ENCODE results near the gene INTS14.
A peak's percentile ranks its signal among the peaks of the same experiment; 100 is the strongest.

The INTS14 gene

GRCh38 chr15:65610871-65611718 lies at the start of gene INTS14:
Gene INTS14 (minus strand): TSS chr15:65611131. CDS start chr15:65607380, 3,751 bp downstream.
- DNase-seq: peak; percentile 97

GRCh38 chr15:65659502-65660052 lies 48.6 kb upstream of the INTS14 start:
- no peak for DNase-seq

DNA sequence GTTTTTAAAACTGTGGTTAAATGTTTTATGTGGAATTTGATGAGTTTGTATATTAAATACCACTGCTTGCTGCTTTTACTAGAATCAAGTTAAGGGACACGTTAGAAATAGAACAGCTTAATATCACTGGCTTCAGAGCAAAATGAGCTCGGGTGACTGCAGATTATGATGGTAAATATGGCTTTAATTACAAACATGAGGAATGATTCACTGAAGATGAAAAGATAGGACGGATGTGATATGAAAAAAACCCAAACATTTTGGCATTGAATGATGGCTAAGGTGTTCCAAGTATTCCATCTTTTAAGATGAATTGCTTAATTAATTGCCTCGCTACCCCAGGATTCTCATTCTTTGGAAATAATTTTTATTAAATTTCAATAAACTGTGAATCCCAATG lies 44.5 kb upstream of the INTS14 start:
- DNase-seq: no peak

DNA sequence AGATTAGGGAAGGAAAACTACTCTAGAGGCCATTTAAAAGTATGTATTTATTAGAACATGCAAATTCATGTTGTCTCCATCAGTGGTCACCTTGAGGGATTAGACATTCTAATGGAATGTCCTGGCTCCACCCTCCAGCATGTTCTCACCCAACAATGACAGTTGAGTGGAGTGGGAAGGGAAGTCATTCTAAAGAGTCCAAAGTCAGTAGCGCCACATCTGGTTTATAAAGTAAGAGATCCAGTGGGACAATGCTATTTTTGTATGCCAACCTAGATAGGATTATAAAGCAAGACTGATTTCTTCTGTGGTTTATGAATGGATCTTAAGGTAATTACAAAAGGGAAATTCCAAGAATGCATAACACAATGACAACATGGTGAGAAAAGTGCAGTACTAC lies 44.1 kb upstream of the INTS14 start:
- DNase-seq: no peak

GRCh38 chr15:65653801-65654521 lies 43.0 kb upstream of the INTS14 start:
- no peak for DNase-seq

DNA sequence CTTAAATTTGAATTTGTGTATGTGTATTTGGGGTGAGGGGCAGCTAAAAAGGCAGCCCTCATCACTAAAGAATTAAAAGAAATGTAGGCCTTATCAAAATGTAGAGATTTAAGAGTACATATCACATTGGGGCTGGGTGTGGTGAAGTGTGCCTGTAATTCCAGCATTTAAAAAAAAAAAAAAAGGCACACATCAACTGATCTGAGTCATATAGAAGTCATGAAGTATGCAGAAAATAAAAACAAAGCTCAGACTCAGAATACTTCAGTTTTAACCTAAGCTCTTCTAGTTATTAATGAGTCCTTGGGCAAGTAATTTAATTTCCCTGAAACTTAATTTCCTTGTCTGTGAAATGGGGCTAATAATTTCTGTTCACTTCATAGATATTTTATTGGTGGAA lies 42.4 kb upstream of the INTS14 start:
- DNase-seq: no peak

DNA sequence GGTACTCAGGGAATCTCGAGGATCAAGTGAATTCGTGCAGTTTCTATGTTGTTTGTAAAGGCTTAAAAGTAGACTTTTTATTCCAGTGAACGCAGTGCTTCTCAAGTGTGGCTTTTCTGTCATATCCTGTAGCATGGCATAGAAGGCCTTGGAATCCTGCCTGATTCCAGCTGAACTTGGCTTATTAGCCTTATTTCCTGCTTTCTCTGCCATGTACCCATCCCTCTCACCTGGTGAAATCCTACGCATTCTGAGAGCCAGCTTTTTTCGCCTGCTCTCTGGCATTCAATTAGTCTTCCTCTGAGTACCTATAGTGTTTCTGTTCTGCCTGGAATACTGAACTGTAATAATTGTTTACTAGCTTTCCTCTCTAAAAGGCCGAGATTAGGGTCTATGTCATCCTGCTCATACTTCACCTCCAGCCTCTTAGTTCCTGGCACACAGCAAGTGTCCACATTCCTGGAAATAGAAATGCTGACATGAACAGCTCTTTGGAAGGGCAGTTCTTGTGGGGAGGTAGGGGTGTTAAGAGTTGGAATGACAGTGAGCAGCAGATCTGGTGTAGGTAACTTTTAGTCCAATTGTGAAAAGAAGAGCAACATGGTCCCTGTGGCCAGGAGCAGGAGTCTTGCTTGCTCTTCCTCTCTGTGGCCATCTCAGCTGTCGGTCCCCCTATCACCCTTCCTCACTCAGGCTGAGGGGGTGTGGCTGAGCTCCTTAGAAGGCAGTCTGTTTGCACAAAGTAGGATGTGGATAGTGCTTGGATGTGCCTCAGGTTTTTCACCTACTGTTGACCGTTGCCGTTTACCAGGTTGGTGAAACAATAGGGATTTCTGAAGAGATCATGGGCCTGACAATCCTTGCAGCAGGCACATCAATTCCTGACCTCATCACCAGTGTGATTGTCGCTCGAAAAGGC lies 41.2 kb upstream of the INTS14 start:
- no peak for DNase-seq

DNA sequence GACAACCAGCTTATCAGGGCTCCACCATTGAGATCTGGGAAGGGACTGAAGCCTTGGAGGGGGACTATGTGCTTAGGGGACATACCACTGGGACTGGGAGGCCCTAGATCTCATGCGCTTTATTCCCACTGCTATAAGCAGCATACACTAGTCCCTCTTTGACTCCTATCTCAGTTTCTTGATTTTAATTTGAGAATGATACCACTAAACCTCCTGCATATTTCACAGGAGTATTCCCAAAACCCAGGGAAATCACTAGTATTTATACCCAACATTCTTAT lies 40.1 kb upstream of the INTS14 start:
- no peak for DNase-seq

DNA sequence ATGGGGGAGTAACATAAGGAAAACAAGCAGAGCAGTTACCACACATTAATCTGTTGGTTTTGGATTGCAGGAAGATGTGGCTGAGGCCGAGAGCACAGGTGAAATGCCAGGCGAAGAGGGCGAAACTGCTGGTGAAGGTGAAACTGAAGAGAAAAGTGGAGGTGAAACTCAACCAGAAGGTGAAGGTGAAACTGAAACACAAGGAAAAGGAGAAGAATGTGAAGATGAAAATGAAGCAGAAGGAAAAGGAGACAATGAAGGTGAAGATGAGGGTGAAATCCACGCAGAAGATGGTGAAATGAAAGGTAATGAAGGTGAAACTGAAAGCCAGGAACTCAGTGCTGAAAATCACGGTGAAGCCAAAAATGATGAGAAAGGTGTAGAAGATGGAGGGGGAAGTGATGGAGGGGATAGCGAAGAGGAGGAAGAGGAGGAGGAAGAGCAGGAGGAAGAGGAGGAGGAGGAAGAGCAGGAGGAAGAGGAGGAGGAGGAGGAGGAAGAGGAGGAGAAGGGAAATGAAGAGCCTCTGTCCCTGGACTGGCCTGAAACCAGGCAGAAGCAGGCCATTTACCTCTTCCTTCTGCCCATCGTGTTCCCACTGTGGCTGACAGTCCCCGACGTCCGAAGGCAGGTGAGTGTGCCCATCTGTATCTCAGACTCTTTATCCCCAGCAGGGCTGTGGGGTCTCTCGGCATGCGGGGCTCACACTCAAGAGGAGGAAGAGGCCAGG lies 39.5 kb upstream of the INTS14 start:
- no peak for DNase-seq

- DNase-seq: no peak
Observed at GRCh38 chr15:65646486-65646885, 35.6 kb upstream of the INTS14 start.

- no peak for DNase-seq
Observed at GRCh38 chr15:65645392-65645791, 34.5 kb upstream of the INTS14 start.

GRCh38 chr15:65644282-65644681 lies 33.4 kb upstream of the INTS14 start:
- no peak for DNase-seq

DNA sequence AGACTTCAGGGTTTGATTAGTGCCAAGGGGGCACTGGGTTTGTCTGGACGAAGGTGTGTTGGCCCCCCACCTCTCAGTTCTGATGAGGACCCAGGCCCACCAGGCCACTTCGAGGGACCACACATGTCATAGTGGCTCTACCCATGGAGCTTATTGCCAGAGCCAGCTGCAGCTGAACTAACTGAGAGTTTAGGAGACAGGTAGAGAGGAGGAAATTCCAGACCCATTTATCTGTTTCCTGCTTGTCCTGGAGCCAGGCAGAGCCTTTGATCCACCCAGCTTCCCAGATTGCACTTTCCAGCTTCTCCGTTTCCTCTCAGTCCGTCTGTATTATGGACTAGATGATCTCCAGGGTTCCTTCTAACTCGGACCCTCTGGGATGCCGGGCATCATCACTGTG lies 31.7 kb upstream of the INTS14 start:
- DNase-seq: no peak

DNA sequence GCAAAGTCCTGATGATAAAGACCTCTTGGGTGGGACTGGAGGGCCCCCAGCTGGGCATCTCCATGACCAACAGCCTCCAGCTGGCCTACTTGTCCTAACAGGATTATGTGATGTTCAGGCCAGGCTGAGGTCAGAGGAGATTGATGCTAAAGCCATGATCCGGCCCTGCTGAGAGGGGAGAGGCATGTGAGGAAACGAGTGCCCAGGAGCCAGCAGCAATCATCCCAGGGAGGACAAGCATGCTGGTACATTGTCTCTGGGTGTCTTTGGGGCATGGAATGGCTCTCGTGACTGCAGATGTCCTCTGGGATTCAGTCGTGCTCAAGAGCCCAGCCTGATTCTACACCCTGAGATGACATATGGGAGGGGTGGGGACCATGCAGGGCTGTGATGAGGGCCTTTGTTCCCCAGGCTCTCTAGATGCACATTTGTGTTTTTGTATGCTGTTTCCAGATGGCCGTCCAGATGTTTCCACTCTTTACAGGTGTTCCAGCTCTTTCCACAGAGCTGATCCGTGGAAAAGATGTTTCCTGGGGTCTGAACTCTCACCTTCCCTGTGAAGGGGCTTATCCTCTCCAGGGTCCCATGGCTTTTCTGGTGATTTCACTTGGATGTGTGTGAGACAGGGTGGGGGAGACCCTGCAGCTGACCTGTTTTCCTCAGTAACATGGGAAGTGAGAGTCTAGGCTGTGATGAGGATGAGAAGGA lies 31.0 kb upstream of the INTS14 start:
- no peak for DNase-seq

GRCh38 chr15:65639509-65639908 lies 28.6 kb upstream of the INTS14 start:
- no peak for DNase-seq

DNA sequence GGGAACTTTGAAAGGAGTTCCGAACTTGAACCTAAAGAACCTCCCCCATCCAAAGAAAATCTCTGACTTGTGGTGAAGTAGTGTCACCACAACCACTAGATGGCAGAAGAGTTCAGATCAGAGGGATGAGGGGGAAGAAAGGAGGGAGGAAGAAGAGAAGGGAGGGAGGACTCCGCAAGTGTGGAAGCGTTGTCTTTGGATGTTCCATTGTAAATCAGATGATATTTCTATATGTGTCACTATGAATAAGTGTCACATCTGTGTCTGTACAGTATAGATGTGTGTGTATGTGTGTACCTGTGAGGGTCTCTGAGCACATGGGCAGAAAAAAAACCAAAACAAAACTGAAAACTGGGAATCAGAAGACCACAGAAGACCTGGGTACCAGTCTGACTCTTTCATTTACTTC lies 27.8 kb upstream of the INTS14 start:
- DNase-seq: peak; percentile 37

DNA sequence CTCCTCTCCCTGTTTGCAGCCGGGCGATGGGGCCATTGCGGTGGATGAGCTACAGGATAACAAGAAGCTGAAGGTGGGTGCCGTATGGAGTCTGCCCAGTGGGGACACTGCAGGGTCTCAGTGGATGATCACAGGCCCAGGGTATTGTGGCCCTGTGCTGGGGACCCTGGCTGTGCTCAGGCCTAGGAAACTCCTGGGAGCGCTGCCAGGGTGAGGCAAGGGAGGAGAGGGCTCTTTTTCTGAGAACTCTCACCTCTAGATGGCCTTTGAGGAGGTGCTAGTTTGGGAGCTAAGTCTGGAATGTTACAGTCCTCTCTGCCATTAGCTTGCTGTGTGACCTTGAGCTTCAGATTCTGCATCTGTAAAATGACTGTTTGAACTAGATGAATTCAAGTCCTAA lies 27.2 kb upstream of the INTS14 start:
- no peak for DNase-seq

DNA sequence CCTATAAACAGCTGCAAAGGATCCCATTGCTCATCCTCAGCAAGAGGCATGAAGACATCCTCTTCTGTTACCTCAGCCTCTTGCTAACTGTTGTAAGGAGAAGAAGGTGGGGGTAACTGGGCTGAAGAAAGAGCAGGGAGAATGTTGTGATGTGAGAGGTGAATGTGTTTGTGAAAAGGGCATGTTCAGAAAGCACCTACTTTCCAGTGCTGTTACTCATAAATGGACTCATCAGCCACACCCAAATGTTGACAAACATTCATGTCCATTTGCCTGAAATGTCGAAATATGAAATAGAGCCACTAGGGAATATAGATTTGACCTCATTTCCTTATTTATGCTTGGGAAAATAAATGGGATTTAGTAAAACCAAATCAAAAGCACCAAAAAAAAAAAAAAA lies 23.4 kb upstream of the INTS14 start:
- no peak for DNase-seq

DNA sequence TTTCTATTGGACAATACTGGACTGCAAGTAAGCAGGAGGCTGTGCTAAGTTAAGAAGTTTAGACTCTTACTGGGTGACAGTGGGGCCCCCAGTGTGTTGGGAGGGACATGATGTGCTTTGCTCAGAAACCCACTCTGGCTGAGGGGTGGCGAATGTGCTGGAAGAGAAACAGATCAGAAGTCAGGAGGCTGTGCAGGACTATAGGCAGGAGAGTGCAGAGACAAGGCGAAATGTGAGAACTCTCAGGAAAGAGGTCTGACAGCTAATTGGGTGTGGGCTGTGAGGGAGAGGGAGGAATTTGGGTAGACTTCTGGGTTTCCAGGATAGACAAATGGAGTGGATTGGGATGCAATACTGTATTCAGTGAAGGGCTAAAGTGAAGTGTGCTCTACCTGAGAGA lies 22.8 kb upstream of the INTS14 start:
- DNase-seq: no peak

DNA sequence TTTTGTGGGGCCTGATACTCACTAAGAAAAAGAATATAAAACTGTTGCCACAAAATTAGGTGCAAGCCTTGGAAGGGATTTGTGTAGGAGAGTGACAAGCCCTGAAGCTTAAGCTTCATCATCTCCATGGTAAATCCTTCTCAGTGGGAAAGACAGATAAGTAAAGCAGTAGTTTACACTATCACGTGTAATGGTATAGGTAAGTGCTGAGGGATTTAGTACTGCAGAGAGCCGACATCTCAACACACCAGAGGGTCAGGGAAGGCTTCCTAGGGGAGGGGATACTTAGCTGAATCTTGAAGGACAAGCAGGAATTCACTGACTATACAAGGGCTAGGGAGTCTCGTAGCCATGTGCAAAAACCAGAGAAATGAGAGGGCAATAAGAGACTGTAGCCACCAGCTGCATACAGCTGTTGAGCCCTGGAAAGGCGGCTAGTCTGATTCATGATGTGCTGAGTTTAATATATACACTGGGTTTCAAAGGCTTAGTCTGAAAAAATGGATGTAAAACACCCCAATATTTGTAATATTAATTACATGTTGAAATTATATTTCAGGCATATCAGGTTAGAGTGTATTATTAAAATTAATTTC lies 21.9 kb upstream of the INTS14 start:
- no peak for DNase-seq

GRCh38 chr15:65631503-65631902 lies 20.6 kb upstream of the INTS14 start:
- DNase-seq: no peak
